Astrocyte (in vitro differentiated cells and primary cell): ENCODE results near the gene HLA-B.

Experiments used
- CTCF ChIP-seq: IDR thresholded peaks from 2 replicates; pipeline ENCODE4 v1.5.1; 2011; ENCODE audit warnings: low read depth, mild to moderate bottlenecking, inconsistent platforms, low read length, moderate library complexity; ENCODE audit not compliant: insufficient read depth
- EZH2 ChIP-seq: IDR thresholded peaks from 2 replicates; pipeline ENCODE4 v1.6.1; 2012; ENCODE audit warnings: mild to moderate bottlenecking, low read length, inconsistent platforms; ENCODE audit not compliant: insufficient read depth

- no peak for TF ChIP-seq CTCF
- no peak for TF ChIP-seq EZH2
Observed at GRCh38 chr6:31328355-31328960, 28.5 kb downstream of the HLA-B start.
